ENCODE results near the gene FFAR3.

GRCh38 chr19:35329323-35329722, 28.9 kb upstream of the FFAR3 start:
- TF ChIP-seq TAF1 (IDR thresholded peaks at IDR 0.05; ENCODE audit: borderline replicate concordance, low read depth, low read length) (no peak), POLR2A (IDR thresholded peaks at IDR 0.05; ENCODE audit: low read depth, low read length) (no peak)

Measured in GM12892 (cell line).